HG02884 (cell line): ENCODE results near the gene PAQR8.
A peak's percentile ranks its signal among the peaks of the same experiment; 100 is the strongest.
"Not testable (repeated sequence)": the region's sequence is repeated elsewhere in the genome, so short reads cannot be mapped to it uniquely, and the experiment has no call there.

Source experiments
- ATAC-seq: cut with Tn5 transposase; IDR thresholded peaks from one replicate; pipeline ENCODE4 v1.9.1; 2021; ENCODE audit warnings: mild to moderate bottlenecking, moderate library complexity; ENCODE audit not compliant: unreplicated experiment

Gene PAQR8

DNA sequence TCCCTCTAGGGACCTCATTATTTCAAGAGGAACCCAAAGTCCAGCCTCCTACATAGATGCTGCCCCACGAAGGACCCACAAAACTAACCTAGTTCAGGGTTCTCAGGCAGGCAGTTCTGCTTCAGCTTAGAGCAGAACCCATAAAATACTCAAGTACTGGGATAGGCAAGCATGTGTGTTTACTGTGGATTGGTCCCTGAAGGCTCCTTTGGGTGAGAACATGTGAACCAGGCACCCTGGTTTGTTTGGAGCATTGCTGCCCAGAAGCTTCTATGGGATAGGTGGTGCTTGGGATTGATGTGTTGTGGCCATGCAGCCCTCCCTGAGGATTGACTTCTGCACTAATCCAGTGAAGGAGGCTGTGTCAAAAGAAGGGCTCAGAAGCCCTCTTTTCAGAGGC is 43.3 kb downstream of the PAQR8 start:
- ATAC-seq: no peak

- ATAC-seq: peak; percentile 75
These were observed 45.5 kb downstream of the PAQR8 start for GRCh38 chr6:52407467-52407866.

- no peak for ATAC-seq
These were observed 47.5 kb downstream of the PAQR8 start for GRCh38 chr6:52409499-52409898.

GRCh38 chr6:52410979-52411378 is 49.0 kb downstream of the PAQR8 start:
- ATAC-seq: no peak

- ATAC-seq: no peak
These were observed 50.0 kb downstream of the PAQR8 start for GRCh38 chr6:52411911-52412310.

GRCh38 chr6:52415333-52415732 is 53.4 kb downstream of the PAQR8 start:
- no peak for ATAC-seq

DNA sequence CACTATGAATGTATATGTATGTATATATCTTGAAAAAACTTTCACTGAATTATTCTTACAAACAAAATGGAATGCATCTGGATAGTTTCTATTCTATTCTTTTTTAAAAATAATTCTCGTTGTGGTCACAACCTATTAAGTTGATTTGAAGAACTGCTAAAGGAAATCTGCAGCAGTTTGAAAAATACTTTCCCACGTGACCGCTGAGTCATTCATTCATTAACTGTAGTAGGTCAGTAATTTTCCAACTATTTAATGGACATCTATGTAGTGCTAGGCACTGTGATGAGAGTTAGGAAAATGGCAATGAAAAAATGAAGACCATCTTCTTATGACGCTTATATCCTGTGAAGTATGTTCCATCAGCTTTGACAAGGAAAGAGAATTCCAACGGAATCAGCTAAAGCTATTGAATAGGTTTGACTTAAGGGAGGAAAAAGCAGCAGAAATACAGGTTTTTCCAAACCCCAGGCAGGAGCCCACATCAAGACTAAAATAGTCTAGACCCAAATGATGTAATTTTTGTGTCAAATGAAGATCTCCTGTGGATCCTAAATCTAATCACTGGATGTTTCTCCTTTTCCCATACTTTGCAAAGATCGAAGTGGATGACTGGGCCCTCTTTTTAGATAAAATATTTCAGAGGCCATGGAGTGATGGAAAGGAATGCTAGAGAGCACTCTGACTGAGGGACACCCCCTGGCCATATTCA is 54.1 kb downstream of the PAQR8 start:
- ATAC-seq: no peak

DNA sequence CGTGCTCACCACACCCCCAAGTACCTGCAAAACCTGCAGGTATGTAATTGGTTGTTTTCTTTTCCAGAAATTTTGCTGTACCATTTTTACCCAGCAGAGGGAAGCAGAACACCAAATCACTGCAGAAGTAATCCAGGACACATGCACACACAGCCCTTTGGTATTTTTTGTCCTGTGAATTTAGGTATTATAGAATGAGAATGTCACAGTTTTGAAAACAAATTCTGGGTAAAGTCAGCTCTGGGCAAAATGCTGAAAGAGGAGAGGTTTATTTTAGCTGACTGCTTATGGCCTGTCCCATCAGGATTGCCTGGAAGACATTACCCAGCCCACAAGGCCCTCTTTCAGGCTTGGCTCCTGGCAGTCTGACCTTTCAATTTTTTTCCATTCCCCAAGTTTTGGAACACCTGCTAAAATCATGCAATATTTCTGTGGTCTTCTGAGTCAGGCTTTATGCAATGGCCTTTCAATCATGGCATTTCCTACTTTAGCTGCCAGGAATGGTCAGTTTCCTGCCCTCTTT is 54.7 kb downstream of the PAQR8 start:
- ATAC-seq: no peak

GRCh38 chr6:52417675-52418111 is 55.7 kb downstream of the PAQR8 start:
- no peak for ATAC-seq

GRCh38 chr6:52418606-52419005 is 56.7 kb downstream of the PAQR8 start:
- ATAC-seq: no peak

GRCh38 chr6:52419809-52420667 is 58.1 kb downstream of the PAQR8 start, which contains the start of gene EFHC1:
EFHC1 (plus strand) TSS chr6:52420342; CDS start chr6:52420411, 69 bp downstream.
- ATAC-seq: peak; percentile 91

- no peak for ATAC-seq
These were observed 58.9 kb downstream of the PAQR8 start for GRCh38 chr6:52420668-52421358.

DNA sequence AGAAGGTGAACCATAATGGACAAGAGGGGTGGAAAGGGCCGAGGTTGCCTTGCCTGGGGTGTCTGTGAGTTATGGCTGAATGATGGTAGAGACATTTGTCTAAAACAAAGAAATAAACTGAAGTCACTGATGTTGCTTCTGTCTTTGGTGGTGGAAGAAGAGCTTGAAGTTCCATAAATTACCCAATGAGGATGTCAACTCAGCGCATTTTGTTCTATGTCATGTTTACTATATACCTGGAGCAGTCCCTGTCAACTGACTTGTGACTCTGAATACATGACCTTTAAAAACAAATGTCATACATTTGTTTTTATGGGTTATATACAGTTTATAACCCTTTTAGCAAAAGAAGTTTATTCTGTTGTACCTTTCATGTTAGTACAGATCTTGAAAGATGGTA is 60.2 kb downstream of the PAQR8 start:
- no peak for ATAC-seq

DNA sequence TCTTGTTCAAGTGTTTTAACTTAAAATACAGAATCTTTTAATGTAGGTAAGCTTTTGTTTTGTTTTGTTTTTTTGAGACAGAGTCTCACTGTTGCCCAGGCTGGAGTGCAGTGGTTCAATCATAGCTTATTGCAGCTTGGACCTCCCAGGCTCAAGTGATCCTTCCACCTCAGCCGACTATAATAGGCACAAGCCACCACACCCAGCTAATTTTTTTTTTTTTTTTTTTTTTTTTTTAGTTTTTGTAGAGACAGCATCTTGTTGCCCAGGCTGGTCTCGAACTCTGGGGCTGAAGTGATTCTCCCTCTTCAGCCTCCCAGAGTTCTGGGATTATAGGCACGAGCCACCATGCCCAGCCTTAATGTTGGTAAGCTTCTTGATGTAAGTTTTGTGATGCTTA is 61.5 kb downstream of the PAQR8 start:
- no peak for ATAC-seq

GRCh38 chr6:52423971-52424381 is 62.0 kb downstream of the PAQR8 start:
- no peak for ATAC-seq

DNA sequence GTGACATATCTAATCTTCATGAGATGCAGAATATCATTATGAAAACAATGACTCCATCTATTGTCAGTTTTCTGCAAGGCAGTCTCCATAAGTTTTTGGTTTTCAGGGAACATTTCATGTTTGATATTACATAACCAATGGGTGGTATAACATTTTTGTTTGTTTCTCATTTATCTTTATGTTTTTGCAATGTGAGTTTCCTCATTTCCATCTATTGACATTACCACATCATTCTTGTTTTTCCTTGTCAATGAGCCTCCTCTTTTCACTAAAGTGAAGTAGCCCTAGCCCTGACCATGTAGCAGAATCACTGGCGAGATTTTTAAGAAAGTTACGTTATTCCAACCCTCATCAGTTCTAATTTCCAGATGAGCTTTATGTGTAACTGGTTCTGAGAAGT is 62.6 kb downstream of the PAQR8 start:
- ATAC-seq: no peak

DNA sequence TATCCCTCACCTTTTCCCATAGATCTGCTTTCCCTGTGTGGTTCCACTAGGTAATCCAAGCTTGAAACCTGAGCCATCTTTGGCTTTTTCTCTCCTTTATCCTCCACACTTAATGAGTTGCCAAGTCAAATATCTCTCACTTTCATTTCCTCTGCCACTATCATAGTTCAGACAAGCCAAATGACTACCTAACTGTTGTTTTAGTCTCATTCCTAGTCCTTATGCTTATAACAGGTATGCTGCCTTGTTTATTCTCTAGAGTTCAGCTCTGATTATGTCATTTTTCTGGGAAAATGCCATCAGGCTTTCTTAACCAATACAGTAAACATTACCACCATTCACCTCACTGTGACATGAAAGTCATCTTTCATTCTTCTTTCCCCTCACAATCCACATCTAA is 64.7 kb downstream of the PAQR8 start:
- peak; percentile 52 for ATAC-seq

- ATAC-seq: not testable (repeated sequence)
These were observed 71.3 kb downstream of the PAQR8 start for GRCh38 chr6:52433294-52433693.

- ATAC-seq: no peak
These were observed 73.4 kb downstream of the PAQR8 start for GRCh38 chr6:52435345-52435744.

- ATAC-seq: no peak
These were observed 77.0 kb downstream of the PAQR8 start for GRCh38 chr6:52438926-52439325.

DNA sequence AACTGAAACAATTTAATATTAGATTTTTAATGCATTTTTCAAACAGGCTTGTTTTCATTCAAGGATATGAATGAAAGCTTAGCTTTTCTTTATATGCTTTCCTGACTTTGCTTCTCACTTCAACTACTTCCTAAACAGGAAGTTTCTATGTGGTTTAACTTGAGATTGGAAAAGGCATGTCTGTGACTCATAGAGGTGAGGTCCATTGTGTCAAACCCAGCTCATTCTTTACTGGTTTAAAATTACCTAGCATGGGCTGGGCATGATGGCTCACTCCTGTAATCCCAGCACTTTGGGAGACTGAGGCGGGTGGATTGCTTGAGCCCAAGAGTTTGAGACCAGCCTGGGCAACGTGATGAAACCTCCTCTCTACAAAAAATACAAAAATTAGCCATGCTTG is 92.6 kb downstream of the PAQR8 start:
- no peak for ATAC-seq
